ENCODE measurements around the gene OSMR. TPM values are rescaled to one million over a fixed set of nuclear protein-coding genes. Genes with fewer than 3 reads are reported as not detected.

Gene OSMR
- total RNA-seq, 4 donors from 2014 or later: 32.5 to 52.6 (median 42.6) TPM

DNA sequence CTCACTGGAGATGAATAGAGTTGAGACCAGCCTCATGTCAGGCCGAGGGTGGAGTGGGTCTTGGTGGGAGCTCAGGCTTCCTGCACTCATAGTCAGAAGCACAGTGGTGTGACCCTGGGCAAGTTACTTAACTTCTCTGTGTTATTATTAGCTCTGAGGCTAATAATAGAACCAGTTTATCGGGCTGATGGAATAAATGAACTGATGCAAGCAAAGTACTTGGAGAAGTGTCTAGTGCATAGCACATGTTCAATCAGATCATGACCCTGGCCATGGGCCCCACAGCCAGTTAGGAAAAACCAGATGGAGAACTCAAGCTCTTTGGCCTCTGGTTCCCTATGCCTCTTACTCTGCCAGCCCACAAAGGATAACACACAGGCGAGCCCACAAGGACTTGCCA, 45.3 kb upstream of the OSMR start:
- WGBS, 2 donors (ENCODE audit: low coverage in 1 of 2): 40% methylated on average over 2 of the region's 3 CpGs; no CpG with 5 or more reads in 1 of the 2 donors
- no peaks in the 10 kb centered on the region for H3K36me3 ChIP-seq
- no peaks in the 10 kb centered on the region for H3K9me3 ChIP-seq
- no peak overlapping the region for H3K4me3 ChIP-seq
- no peaks in the 10 kb centered on the region for H3K27me3 ChIP-seq
- TF ChIP-seq EP300 (IDR thresholded peaks at IDR 0.05) (no peak), POLR2A (IDR thresholded peaks at IDR 0.05) (no peak), POLR2AphosphoS5 (IDR thresholded peaks at IDR 0.05) (no peak)
- TF ChIP-seq, protein P1, sequence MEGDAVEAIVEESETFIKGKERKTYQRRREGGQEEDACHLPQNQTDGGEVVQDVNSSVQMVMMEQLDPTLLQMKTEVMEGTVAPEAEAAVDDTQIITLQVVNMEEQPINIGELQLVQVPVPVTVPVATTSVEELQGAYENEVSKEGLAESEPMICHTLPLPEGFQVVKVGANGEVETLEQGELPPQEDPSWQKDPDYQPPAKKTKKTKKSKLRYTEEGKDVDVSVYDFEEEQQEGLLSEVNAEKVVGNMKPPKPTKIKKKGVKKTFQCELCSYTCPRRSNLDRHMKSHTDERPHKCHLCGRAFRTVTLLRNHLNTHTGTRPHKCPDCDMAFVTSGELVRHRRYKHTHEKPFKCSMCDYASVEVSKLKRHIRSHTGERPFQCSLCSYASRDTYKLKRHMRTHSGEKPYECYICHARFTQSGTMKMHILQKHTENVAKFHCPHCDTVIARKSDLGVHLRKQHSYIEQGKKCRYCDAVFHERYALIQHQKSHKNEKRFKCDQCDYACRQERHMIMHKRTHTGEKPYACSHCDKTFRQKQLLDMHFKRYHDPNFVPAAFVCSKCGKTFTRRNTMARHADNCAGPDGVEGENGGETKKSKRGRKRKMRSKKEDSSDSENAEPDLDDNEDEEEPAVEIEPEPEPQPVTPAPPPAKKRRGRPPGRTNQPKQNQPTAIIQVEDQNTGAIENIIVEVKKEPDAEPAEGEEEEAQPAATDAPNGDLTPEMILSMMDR (IDR thresholded peaks at IDR 0.05): no peak
- peak overlapping the region in 3 of 4 donors; percentile 44 to 58 (median 55) for H3K27ac ChIP-seq
- peak; percentile 65 for ATAC-seq
- peaks cover 0 to 37% (median 5%) of the 10 kb centered on the region in 3 donors for H3K4me1 ChIP-seq

DNA sequence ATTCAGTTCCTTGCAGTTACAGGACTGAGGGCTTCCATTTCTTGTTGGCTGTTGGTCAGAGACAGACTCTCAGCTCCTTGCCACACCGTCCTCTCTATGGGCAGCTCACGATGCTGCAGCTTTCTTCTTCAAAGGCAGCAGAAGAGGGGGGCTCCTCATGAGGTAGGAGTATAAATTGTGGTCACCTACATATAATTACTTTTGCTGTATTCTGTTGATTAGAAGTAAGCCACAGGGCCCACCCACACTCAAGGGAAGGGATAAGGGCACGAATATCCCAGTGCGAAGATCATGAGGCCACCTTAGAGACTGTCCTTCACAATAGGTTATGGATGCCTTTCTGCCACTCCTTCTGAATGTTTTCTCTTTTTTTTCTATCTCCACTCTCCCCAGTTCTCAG, 43.7 kb upstream of the OSMR start:
- TF ChIP-seq, protein P1 (IDR thresholded peaks at IDR 0.05): no peak
- TF ChIP-seq POLR2AphosphoS5 (IDR thresholded peaks at IDR 0.05) (no peak), EP300 (IDR thresholded peaks at IDR 0.05) (no peak), POLR2A (IDR thresholded peaks at IDR 0.05) (no peak)
- Histone ChIP-seq H3K36me3 (no peaks in the 10 kb centered on the region), H3K9me3 (no peaks in the 10 kb centered on the region), H3K4me1 (peaks cover 0 to 20% (median 5%) of the 10 kb centered on the region in 3 donors), H3K4me3 (no peak overlapping the region), H3K27me3 (no peaks in the 10 kb centered on the region), H3K27ac (no peak overlapping the region)
- no peak for ATAC-seq
- 93 to 100% methylated on average over 2 to 4 of the region's 4 CpGs for WGBS, 2 donors (ENCODE audit: low coverage in 1 of 2)

DNA sequence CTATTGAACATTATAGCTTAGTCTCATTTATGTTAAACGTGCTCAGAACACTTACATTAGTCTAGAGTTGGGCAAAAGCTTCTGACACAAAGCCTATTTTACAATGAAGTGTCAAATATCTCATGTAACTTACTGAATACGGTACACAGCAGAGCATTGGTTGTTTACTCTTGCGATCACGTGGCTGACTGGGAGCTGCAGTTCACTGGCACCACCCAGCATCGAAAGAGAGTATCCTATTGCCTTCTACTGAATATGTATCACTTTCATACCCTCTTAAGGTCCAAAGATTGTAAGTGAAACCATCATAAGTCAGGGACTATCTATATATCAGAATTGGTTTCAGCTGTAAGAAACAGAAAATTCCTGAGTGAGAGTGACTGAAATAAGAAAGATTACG, 42.6 kb upstream of the OSMR start:
- Histone ChIP-seq H3K27me3 (no peaks in the 10 kb centered on the region), H3K4me1 (peaks cover 0 to 20% (median 5%) of the 10 kb centered on the region in 3 donors), H3K27ac (no peak overlapping the region), H3K9me3 (no peaks in the 10 kb centered on the region), H3K36me3 (no peaks in the 10 kb centered on the region), H3K4me3 (no peak overlapping the region)
- TF ChIP-seq, protein P1 (IDR thresholded peaks at IDR 0.05): no peak
- TF ChIP-seq EP300 (IDR thresholded peaks at IDR 0.05) (no peak), POLR2A (IDR thresholded peaks at IDR 0.05) (no peak), POLR2AphosphoS5 (IDR thresholded peaks at IDR 0.05) (no peak)
- no peak for ATAC-seq
- 85 to 100% methylated on average over 1 to 6 of the region's 6 CpGs for WGBS, 2 donors (ENCODE audit: low coverage in 1 of 2)

DNA sequence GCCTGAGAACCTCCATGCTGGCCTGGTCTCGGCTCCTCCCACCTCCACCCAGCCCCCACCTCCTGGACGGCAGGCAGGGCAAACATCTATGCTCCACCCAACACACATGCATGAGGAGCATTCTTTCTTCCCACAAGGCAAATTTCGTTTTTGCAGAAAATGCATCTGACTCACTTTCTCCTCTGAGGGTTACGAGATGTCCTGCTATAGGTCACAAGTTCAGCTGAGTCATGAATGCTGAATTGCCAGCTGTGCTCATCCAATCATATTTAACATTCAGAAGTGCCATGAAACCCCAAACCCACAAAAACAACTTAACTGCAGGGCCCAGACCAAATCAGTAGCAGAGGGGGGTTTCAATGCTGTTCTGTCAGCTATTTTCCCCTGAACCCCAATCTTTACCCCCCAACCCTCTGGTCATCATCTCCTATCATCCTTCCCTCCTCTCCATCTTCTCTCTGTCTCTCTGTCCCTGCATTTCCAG, 39.0 kb upstream of the OSMR start:
- peaks cover 0 to 18% (median 0%) of the 10 kb centered on the region in 3 donors for H3K4me1 ChIP-seq
- H3K9me3 ChIP-seq: no peaks in the 10 kb centered on the region
- ATAC-seq: no peak
- TF ChIP-seq POLR2AphosphoS5 (IDR thresholded peaks at IDR 0.05) (peak; percentile 23), EP300 (IDR thresholded peaks at IDR 0.05) (no peak), POLR2A (IDR thresholded peaks at IDR 0.05) (no peak)
- TF ChIP-seq, protein P1 (IDR thresholded peaks at IDR 0.05): no peak
- no peak overlapping the region for H3K4me3 ChIP-seq
- 35 to 50% methylated on average over 2 of the region's 4 CpGs for WGBS, 2 donors (ENCODE audit: low coverage in 1 of 2)
- H3K36me3 ChIP-seq: no peaks in the 10 kb centered on the region
- H3K27ac ChIP-seq: peak overlapping the region in 2 of 4 donors; percentile 10 to 27
- H3K27me3 ChIP-seq: no peaks in the 10 kb centered on the region

Data from gastroesophageal sphincter (tissue), 4 donors.